Activated naive CD4-positive, alpha-beta T cell treated with anti-CD3 and anti-CD28 coated beads, Interleukin-2, amount 50 U/mL, for 16 hours (primary cell): Measurements from ENCODE around the gene SLC9A2.

Experiments
- DNase-seq: peaks from one replicate; pipeline ENCODE4 v3.0.0-alpha.2; 2020

The SLC9A2 gene, protein sequence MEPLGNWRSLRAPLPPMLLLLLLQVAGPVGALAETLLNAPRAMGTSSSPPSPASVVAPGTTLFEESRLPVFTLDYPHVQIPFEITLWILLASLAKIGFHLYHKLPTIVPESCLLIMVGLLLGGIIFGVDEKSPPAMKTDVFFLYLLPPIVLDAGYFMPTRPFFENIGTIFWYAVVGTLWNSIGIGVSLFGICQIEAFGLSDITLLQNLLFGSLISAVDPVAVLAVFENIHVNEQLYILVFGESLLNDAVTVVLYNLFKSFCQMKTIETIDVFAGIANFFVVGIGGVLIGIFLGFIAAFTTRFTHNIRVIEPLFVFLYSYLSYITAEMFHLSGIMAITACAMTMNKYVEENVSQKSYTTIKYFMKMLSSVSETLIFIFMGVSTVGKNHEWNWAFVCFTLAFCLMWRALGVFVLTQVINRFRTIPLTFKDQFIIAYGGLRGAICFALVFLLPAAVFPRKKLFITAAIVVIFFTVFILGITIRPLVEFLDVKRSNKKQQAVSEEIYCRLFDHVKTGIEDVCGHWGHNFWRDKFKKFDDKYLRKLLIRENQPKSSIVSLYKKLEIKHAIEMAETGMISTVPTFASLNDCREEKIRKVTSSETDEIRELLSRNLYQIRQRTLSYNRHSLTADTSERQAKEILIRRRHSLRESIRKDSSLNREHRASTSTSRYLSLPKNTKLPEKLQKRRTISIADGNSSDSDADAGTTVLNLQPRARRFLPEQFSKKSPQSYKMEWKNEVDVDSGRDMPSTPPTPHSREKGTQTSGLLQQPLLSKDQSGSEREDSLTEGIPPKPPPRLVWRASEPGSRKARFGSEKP

DNA sequence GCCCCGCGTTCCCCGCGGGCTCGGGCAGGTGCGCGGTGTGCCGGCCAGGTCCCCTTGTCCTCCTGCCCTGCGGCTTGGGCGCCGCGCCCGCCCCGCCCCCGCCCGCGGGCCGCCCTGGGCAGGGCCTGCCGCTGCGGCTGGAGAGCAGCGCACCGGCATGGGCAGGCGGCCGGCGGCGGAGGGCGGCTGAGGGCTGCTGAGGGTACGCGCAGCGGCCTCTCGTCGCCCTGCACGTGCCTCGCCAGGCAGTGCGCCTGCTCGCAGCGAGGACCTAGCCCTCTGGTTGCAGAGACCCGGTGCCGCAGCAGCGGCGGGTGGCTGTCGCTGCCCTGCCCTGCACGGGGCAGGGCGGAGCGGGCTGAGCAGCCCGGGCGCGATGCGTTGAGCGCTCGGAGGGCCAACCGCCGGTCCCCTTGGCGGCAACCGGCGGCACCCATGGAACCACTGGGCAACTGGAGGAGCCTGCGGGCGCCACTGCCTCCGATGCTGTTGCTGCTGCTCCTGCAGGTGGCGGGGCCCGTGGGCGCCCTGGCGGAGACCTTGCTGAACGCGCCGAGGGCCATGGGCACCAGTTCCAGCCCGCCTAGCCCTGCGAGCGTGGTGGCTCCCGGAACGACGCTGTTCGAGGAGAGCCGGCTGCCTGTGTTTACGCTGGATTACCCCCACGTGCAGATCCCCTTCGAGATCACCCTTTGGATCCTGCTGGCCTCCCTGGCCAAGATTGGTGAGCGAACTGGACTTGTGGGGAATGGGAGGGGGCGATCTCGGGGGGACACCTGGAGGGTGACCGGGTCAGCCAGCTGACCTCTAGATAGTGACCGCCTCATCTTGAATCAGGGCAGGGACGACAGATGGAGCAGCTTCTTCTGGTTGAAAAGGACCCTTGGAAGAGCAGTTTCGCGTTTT, at the start of gene SLC9A2:
Gene SLC9A2 (plus strand): TSS at position 140 of the 906 bp plus-strand sequence. CDS start 296 bp downstream, at position 436.
- peak; percentile 21 for DNase-seq

DNA sequence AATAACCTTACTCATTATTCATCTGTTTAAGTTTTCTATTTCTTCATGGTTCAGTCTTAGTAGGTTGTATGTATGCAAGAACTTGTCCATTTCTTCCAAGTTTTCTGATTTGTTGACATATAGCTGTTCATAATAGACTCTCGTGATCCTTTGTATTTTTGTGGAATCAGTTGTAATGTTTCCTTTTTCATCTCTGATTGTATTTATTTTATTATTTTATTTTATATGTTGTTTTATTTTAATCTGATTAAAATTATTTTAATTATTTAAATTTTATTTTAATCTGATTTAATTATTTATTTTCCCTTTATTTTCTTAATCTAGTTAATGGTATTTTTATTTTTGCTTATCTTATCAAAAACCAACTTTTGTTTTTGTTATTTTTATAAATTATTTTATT, 43.5 kb upstream of the SLC9A2 start:
- no peak for DNase-seq

DNA sequence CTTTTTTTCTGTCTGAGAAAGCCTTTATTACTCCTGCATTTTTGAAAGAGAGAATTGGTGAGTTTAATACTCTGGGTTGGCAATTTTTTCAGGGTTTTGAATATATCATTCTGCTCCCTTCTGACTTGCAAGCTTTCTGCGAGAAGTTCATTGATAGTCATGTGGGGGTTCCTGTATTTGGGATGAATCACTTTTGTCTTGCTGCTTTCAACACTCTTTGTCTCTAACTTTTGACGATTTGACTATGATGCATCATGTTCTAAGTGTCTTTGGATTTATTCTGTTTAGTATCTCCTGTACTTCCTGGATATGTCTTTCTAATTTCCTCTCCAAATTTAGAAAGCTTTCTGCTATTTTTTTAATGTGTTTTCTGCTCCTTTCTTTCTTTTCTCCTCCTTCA, 41.0 kb upstream of the SLC9A2 start:
- no peak for DNase-seq

DNA sequence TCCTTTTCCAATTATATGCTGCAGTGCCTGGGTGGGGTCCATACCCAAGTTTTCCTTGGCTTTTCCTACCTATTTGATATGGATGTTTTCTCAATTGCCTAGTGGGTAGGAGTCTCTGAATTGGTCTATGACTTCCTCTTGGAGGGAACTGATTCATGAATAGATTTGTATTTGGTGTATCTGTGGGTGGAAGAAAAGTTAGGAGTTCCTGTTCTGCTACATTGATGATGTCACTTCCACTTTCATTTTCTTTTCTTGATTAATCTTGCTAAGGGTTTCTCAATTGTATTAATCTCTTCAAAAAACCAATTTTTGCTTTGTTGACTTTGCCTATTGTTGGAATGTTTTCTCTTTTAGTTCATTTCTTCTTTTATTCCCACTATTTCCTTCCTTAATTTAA, 37.4 kb upstream of the SLC9A2 start:
- no peak for DNase-seq

DNA sequence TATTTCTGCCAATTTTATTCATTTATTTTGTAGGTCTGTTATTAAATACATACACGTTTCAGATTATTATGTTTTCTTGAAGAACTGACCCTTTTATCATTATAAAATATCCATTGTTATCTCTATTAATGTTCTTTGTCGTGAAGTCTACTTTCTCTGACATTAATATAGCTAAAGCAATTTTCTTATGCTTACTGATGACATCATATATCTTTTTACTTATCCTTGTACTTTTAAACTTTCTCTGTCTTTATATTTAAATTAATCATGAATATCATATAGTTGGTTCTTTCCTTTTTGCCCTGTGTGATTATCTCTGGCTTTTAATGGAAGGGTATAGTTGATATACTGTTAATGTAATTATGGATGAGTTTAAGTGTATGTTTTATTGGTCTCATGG, 36.5 kb upstream of the SLC9A2 start:
- DNase-seq: no peak

DNA sequence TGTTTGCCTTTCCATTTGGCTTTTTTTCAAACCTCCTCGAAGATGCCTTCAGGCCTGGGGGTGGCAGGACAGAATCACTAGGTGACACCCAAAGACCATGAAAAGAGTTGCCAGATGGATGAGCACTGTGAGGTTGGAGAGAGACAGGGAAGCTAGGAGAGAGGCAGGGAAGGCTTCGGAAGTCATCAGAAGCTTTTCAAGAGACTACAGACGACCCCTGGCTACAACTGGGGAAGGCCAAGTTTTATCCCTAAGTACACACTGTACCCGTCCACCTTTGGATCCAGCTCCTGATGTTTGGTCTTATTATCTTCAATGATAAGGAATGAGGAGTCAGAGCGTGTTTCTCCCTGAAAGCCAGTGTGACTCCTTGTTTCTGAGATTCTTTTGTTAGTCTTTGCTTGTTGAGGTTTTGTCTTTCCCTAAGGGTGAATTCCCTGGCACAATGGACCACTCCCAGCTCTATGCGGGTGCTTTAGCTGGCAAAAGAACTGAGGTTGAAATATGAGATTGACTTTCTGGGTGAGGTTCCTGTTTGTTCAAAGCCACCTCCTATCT, 33.4 kb upstream of the SLC9A2 start:
- DNase-seq: no peak

DNA sequence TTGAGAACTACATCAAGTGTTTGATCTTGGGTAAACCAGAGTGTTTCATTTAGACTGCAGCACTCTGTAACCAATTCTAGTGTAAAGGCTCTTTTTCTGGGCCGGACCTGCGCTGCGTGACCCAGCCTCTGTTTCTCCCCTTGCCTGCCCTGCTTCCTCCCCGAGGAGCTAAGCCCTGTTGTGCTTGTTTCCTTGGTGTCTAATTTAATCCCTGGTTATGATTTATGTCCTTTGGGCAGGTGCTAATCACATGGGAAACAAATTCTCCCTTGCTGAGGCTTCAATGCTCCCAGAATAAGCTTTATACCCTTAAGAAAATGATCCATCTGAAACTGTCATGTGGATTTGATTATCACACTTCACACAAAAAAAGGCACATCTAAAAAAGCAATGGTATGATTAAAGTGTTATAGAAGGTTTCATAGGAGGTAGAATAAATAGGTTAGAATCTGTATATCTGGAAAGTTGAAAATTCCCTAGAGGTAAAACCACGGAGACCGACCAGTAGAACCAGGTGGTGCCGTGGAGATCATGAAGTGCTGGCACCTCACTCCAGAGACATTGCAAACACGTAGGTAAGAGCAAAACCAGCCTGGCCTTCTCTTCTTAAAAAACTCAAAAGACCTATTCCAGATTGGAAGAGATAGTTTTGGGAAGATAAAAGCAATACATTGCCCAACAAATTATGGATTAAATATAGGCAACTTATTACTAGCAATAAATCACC, 31.0 kb upstream of the SLC9A2 start:
- DNase-seq: no peak

DNA sequence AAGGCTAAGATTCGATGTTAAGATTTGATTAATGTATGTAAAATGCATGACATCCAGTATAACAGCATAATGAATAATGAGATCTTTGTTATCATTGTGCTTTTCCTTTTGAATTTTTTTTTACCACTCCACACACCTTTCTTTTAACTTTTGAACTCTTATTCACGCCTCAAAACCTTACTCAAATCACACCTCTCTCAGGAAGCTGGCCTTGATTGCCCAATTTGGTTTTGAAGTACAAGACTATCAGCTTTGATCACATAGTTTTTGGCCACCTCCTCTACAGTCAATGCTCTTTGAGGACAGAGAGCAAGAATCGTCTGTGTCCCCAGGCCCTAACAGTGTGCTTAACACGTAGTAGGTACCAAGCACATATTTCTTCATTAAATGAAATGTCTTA, 29.9 kb upstream of the SLC9A2 start:
- no peak for DNase-seq

DNA sequence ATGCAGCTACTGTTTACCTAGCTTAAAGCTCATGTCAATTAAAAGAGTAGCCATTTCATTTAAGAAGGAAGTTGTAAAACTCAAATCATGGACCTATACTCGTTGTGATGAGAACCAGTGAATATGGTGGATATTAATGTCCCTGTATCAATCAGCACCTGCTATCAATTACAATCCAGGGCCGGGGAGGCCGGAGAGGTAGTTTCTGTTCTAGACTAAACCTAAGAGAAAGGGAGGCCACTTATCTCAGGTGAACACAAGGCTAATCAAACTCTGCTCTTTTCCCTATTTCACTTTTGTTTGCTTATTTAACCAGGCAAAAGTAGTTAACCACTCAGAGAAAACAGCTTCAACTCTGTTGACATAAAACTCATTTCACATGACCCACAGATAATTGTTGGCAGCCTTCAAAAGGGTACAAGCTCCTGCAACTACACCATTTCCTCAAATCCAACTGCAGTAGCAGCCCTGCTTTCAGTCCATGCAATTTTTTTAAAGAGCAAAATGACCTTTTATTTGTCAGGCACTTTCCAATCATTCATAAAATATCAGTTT, 27.8 kb upstream of the SLC9A2 start:
- no peak for DNase-seq

DNA sequence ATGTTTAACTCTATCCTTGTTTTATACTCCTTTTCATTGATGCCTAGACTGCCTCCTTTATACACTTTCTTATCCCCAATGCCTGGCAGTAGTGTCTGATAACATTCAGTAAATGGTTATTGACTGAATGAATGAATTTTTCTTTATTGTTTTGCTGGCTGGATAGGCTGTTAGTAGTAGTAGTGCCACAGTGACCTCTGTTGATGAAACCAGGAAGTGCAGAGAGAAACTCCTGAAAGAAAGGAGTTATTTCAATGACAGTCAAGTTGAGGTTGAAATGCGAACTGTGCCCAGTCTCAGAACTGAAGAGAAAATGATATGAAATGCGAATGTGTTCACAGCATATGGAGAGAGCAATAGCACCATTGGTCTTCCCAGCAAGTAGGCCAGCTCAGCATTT, 26.8 kb upstream of the SLC9A2 start:
- DNase-seq: no peak

DNA sequence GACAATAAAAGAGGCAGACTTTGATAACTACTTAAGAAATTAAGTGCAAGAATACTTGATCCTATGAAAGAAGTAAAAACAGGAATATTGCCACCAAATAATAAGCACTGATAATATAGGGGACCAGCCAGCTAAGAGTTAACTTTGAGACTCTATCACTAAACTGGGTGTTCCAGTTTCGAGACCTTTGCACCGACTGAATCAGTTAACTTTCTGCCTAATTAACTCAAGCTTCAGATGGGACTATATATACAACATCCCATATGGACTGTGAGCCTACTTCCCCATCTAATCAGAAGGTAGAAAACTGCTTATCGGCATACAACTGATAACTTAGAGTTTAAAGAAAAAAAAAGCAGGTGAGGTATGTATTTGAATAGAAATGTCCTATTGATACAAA, 25.8 kb upstream of the SLC9A2 start:
- no peak for DNase-seq

DNA sequence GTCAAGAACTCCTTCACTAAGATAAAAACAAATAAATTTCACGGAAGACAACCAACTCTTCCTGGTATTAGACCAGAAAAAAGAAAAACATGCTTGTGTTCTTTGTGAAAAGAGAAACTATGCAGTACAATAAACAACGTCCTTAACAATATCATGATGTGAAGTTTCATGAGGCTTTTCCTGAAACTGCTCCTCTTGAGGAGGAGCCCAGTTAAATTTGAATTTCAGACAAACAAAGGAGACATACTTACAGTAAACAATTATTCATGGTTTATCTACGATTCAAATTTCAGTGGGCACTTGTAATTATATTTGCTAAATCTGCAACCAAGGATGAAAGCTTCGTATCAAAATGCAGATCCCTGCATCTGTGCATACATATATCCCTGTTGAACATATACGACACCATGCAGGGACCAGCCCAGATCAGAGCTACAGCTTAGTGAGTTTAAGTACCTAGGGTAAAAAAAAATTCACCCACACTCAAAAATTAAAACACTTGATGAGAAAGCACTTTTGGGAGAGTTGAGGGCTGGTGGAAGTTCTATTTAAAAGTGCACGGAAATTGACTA, 24.8 kb upstream of the SLC9A2 start:
- DNase-seq: no peak

DNA sequence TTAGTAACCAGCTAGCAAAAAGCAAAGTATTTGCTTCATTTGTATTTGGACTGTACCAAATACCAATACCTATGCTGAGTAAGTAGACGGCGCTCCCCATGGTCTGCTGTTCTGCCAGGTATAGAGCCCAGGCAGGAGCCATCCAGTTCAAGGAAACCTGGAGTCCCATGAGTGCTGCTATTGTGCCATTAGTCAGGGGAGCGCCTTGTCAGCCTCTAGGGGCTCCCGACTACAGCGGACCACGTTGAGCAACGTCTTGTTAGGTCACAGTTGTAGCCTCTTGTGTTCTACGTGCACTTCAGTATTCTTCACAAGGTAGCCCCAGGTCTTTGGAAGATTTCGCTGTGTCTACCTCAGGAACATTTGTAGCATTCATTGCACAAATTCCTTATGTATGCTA, 21.6 kb upstream of the SLC9A2 start:
- no peak for DNase-seq

DNA sequence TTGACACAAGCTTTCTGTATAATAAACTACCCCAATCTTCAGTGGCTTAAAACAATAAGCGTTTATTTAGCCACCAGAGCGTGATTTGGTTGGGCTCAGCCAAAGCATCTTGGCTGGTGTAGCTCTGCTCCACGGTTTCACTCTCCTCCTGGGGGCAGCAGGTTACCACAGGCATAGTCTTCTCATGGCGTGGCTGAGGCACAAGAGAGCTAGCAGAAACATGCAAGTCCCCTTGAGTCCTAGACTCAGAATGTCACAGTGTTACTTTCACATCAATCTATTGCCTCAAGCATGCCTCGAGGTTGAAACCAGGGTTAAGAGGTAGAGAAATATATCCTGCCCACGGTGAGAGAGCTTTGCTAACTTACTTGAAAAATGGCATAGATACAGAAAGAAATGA, 19.9 kb upstream of the SLC9A2 start:
- no peak for DNase-seq

DNA sequence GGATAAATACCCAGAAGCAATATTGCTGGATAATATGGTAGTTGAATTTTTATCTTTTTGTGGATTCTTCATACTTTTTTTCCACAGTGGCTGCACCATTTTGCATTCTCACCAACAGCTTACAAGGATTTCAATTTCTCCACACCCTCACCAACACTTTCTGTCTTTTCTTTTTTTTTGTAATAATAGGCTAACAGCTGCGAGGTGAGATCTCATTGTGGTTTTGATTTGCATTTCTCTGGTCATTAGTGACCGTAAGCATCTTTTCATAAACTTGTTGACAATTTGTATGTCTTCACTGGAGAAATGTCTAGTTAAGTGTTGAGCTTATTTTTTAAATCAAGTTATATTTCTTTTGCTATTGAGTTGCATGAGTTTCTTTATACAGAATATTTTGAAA, 17.6 kb upstream of the SLC9A2 start:
- no peak for DNase-seq

DNA sequence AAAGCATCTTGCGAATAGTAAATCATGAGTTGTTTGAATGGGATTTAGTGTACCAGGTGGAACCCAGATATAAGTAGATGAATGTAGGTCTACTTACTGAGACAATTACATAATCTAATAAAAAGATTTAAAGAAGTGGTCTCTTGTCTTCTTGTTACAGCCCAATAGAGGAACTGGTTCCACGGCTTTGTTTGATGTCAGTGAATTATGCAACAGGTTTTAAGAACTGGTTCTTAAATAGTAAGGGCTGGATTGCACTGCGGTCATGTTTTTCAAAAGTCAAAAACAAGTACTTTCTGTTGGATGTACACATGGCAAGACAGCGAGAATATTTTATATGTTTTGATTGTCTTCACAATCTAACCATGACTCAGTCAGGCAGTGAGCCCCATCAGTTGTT, 15.4 kb upstream of the SLC9A2 start:
- DNase-seq: no peak

DNA sequence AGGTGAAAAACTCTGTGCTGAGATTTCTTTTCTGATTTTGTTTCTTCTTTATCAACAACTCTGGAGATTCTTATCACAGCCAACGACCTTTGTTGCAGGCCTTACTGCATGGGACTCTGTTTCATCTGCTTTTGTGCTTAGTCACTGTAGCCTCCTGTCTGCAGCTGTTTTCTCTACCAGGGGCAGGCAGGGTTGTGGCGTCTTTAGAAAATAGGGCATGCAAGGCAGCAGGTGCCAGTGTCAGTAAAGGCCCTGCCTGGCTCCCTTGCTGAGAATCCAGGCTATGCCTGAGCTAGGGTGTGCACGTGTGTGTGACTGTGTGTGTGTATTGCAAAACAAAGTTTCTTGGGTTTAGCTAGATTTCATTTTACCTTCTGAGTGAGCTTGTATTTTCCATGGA, 14.6 kb upstream of the SLC9A2 start:
- no peak for DNase-seq

DNA sequence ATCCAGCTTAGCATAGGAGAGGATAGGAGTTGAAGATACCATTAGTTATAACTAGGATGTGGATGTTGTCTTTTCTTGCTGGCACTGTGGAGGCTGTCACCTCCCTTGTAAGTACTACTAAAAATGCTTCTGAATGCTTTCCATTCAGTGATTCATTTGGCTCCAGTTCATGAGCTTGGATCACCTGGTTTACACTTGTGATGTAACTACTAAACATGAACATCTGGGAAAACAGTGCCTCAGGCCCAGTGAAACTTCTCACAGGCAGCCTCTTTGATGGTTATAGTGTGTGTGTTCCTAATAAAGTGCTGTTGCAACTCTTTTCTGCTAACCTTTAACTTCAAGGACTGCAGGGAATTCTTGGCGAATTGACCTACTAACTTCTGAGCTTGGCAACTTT, 13.0 kb upstream of the SLC9A2 start:
- no peak for DNase-seq

DNA sequence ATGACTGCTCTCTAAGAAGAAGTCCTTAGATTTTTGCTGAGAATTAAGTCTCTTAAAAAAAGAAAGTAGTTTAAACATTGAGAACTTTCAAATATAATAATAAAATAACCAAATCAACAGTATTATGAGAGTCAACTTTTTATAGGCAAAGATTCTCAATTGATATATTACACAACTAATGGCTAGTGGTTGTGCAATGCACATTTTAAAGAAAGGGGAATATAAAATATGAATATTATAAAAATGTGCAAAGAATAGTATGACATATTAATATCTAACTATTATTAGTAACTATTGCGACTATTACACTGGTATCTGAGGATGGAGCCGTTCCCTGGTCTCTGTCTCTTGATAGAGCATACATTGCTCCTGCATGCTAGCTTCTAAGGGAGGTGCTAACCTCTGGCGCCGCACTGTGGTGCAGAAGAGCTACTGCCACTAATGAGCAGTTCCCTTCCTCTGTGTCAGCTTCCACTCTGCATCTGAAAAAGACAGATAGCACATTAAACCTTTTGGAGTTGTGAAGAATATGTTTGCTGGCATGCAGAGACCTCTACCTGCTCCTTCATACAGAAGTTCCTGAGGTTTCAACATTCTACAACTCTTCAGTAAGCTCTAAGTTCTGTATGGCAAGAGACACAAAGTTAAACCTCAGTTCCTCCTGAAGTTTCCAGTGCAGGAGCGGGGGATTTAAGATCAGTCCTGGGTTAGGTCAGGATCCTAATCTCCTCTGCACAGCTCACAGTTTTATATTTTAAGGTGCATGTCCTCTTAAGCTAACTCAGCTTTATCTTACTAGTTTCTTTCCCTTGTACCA, 3.5 kb upstream of the SLC9A2 start:
- DNase-seq: peak; percentile 47
